GM18951 (cell line): ENCODE results near the gene KAT2B.

Source experiments
- POLR2A ChIP-seq: IDR thresholded peaks from 4 replicates; pipeline ENCODE4 v1.6.1; 2011; ENCODE audit warnings: mild to moderate bottlenecking; ENCODE audit not compliant: insufficient read length, insufficient read depth; ENCODE audit errors: extremely low read depth
- in situ Hi-C: fragments of 300-500 bp; cut with MboI; formaldehyde crosslinking; loops from one replicate; pipeline ENCODE4 v1.12.0; 2022; ENCODE audit warnings: low sequenced_read_pairs, mixed read lengths, inconsistent platforms; ENCODE audit not compliant: unreplicated experiment

Gene KAT2B

DNA sequence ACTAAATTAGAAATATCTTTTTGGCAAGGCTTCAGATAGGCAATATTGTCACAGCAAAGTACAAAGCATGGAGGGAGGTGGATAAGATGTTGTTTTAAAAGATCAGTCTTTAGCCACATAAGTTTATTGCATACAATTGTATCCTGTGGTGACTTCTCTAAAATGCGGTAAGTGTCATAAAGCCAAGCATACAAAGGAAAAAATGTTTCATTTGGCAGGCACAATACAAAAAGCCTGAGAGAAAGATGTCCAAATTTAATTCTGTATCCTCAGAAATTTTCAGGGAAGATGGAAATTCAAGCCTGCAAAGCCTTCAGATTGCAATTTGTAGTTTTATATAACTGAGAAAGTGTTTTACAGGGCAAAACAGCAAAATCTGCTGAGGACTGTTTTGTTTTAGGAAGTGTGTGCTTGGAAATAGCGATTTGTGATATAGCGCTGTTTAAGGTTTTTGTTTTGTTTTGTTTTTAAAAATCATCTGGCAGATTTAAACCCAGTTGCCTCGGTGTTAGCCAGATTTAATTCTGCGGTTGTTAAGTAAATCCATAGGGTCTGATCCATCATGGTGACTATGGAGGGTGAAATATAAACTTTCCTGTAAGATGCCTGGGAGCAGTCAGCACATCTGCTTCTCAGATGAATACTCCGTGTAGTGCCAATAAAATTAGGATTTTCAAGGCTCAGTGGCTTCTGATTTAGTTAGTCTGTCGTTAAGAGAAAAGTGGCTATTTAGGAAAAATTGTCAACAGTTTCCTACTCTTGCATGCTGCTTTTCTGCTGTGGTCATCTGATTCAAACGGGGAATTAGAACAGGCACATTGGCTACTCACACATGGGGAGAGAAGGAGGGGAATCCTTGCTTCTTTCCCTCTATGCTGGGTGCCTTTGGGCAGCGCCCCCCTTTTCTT is 8.0 kb downstream of the KAT2B start:
- TF ChIP-seq POLR2A: no peak
- in situ Hi-C loops: no loop called here

DNA sequence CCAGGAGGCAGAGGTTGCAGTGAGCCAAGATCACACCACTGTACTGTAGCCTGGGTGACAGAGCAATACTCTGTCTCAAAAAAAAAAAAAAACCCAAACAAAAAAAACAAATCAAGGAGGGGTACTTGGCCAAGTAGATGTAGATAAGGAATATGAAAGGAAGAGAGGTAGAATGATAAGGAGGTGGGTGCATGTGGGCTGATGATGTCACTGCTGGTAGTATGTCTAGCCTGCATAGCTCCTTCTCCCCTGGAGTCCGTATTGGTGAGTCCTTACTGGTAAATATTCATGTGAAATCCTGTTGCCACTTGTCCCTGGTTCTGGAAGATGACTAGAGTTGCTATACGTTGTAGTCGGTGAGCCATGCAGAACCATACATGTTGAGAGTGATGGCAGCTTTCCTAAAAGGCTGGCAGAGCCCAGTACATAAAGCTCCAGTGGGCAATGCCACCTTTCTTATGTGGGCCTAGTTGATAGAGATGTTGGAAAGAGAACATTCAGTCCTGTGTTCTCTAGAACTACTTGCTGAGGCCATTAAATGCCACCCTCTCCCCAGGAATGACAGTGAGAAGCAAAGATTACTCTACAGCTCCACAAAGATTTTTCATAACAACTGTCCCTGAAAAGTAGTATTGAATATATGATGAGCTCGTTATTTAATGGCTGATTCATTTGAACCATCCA is 11.0 kb downstream of the KAT2B start:
- in situ Hi-C loops: no loop called here
- no peak for TF ChIP-seq POLR2A

- TF ChIP-seq POLR2A: no peak
- in situ Hi-C loops: no loop called here
Measured at GRCh38 chr3:20052851-20053250, 12.6 kb downstream of the KAT2B start.

- in situ Hi-C loops: no loop called here
- TF ChIP-seq POLR2A: no peak
Measured at GRCh38 chr3:20054549-20054987, 14.3 kb downstream of the KAT2B start.

GRCh38 chr3:20055020-20055775 is 15.0 kb downstream of the KAT2B start:
- in situ Hi-C loops: no loop called here
- no peak for TF ChIP-seq POLR2A

GRCh38 chr3:20055842-20056241 is 15.6 kb downstream of the KAT2B start:
- in situ Hi-C loops: no loop called here
- TF ChIP-seq POLR2A: no peak

GRCh38 chr3:20056725-20057611 is 16.7 kb downstream of the KAT2B start:
- TF ChIP-seq POLR2A: no peak
- in situ Hi-C loops: no loop called here

DNA sequence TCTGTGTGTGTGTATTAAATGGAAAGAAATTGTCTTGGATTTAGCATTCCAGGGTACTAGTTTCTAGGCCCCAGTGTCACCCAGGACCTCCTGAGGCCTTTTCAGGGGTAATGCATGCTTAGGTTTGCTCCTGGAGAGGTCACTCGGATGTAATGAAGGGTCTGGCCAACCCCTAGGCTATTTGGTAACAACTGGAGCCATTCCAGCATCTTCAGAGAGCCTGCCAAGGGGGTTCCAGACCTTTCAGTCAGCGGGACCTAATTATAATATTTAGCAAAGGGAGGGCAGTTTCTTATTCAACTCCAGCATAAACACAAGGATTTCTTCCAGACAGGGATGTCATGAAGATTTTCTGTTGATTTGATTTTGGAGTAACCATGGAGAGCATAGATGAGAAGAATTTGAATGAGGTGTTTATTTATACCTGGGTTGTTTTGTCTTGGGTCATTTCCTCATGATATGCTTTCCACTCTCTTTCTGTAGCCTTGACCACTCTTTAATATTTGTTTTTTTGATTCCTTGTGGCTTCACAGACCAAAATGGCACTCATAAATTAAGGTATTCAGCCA is 17.4 kb downstream of the KAT2B start:
- TF ChIP-seq POLR2A: no peak
- in situ Hi-C loops: no loop called here

DNA sequence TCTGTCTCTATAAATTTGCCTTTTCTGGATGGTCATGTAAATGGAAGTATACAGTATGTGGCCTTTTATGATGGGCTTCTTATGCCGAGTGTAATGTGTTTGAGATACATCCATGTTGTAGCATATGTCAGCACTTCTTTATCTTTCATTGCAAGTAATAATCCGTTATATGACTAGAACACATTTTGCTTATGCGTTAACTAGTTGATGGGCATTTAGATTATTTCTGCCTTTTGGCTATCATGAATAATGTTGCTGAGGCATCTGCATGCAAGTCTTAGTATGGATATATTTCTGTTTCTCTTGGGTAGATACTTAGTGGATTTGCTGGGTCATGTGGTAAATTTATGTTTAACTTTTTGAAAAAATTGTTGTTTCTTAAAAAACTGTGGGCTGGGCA is 19.7 kb downstream of the KAT2B start:
- in situ Hi-C loops: no loop called here
- no peak for TF ChIP-seq POLR2A

GRCh38 chr3:20060974-20061685 is 20.9 kb downstream of the KAT2B start:
- in situ Hi-C loops: no loop called here

GRCh38 chr3:20062996-20063395 is 22.8 kb downstream of the KAT2B start:
- in situ Hi-C loops: no loop called here
- TF ChIP-seq POLR2A: no peak

More at GRCh38 chr3:20060974-20061685, 20.9 kb downstream of the KAT2B start:
- TF ChIP-seq POLR2A: no peak
